Metanephros (tissue), 2 donors: ENCODE data around the gene KIFC3. TPM values are rescaled to one million over a fixed set of nuclear protein-coding genes. Genes with fewer than 3 reads are reported as not detected.

Experiments used
- small RNA-seq: library from RNA; depleted of rRNA; stranded (forward); fragments of <200 nt; gene quantifications from one replicate; pipeline ENCODE3, GENCODE V24; 2014; ENCODE audit warnings: low replicate concordance
- total RNA-seq: library from RNA; depleted of rRNA; stranded (reverse); fragments of >200 nt; gene quantifications from one replicate; pipeline ENCODE4 v1.2.3, GENCODE V29; 2014

KIFC3 gene, protein sequence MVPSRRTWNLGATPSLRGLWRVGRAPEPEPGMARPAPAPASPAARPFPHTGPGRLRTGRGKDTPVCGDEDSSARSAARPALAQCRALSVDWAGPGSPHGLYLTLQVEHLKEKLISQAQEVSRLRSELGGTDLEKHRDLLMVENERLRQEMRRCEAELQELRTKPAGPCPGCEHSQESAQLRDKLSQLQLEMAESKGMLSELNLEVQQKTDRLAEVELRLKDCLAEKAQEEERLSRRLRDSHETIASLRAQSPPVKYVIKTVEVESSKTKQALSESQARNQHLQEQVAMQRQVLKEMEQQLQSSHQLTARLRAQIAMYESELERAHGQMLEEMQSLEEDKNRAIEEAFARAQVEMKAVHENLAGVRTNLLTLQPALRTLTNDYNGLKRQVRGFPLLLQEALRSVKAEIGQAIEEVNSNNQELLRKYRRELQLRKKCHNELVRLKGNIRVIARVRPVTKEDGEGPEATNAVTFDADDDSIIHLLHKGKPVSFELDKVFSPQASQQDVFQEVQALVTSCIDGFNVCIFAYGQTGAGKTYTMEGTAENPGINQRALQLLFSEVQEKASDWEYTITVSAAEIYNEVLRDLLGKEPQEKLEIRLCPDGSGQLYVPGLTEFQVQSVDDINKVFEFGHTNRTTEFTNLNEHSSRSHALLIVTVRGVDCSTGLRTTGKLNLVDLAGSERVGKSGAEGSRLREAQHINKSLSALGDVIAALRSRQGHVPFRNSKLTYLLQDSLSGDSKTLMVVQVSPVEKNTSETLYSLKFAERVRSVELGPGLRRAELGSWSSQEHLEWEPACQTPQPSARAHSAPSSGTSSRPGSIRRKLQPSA
- total RNA-seq: 92.7 TPM

DNA sequence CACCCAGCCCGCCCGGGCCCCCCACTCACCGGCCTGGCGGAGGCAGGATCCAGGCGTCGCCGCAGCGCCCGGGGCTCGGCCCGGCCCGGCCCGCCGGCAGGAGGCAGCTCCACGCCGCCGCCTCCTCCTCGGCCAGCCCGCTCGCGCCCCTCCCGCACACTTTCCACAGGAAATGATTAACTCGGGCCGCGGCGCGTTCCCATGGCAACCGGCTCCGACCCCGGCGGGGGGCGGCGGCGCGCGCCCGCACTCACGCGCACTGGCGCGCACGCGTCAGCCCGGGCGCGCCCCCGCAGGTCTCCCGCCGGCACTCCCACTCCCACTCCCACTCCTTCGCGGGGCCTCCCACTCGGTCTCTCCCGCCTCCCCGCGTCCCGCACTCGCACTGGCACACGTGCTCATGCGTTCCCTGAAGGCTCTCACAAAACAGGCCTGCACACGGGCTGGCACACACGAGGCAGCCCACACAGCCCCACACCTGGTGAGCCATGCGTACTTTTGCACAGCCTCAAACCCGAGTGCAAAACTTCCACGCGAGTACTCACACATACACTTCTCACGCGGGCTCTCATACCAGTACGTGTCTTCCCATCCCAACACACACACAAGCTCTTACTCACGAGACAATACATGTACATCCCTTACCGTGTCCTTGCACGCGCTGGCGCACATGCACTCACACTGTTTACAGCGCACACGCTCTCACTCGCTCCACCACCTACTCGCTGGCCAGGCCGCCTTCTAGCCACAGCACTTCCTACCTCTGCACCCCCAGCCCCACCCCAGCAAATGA lies at the start of gene KIFC3:
KIFC3 (minus strand) TSS at position 151 of the 793 bp plus-strand sequence. CDS start 4,248 bp downstream, outside the sequence.

DNA sequence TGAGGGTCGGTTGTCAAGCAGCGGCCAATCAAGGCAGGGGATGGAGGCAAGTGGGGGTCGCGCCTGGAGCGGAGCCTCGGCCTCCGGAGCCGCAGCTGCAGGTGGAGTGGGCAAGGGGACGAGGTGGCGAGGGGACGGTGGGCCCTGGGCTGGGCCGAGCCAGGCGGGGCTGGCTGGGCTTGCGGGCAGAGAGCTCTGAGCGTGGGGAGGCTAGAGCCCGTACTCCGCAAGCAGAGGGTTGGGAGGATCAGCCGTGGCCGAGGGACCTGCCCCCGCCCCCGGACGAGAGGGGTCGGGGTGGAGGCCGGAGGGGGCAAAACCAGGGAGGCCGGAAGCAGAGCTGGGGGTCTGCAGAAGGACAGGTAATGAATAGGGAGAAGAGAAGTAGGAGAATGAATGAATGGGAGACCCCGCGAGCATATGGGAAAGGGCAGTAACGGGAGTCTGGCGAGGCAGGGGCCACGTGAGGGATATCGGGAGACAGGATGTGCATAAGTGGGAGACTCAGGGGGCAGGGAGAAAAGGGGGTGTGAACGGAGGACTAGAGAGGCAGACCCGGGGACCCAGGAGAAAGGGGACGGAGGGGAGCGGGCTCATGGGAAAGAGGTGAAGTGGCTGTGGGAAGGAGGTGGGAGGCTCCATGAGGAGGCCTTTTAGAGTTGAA lies 66.4 kb downstream of the KIFC3 start, which contains the start of gene KATNB1:
KATNB1 (plus strand) TSS at position 16 of the 664 bp plus-strand sequence. CDS start 1,474 bp downstream, outside the sequence.

Small RNAs within 50 kb of the gene (small RNA-seq; reads per million reads assigned to genes)
- gene MIR6772 (not detected), gene RNU6-20P (not detected)

Other genes with a start within 250 kb of the KIFC3 start
- gene ADGRG1, start 173.9 kb downstream of the KIFC3 start, total RNA-seq: 66.2 TPM
- 5.0 TPM for gene ADGRG3, start 134.2 kb downstream of the KIFC3 start, total RNA-seq
- gene DRC7, start 107.7 kb downstream of the KIFC3 start, total RNA-seq: 1.8 TPM
- 21.7 TPM for gene KATNB1, start 66.7 kb downstream of the KIFC3 start, total RNA-seq
- not detected for gene CNGB1, start 168.6 kb upstream of the KIFC3 start, total RNA-seq
- gene ZNF319, start 198.2 kb upstream of the KIFC3 start, total RNA-seq: 9.3 TPM
- 19.7 TPM for gene USB1, start 198.9 kb upstream of the KIFC3 start, total RNA-seq
- 20.7 TPM for gene MMP15, start 223.3 kb upstream of the KIFC3 start, total RNA-seq